Suppressor macrophage treated with lipopolysaccharide for 4 hours (primary cell): ENCODE measurements around the gene RIMKLA.

Experiments
- DNase-seq: peaks from one replicate; pipeline ENCODE4 v3.0.0-alpha.2; 2020

The RIMKLA gene

GRCh38 chr1:42431514-42431913 lies 50.9 kb downstream of the RIMKLA start:
- DNase-seq: no peak

GRCh38 chr1:42432714-42433113 lies 52.1 kb downstream of the RIMKLA start:
- no peak for DNase-seq

GRCh38 chr1:42433369-42433768 lies 52.8 kb downstream of the RIMKLA start:
- no peak for DNase-seq

- DNase-seq: no peak
Observed at GRCh38 chr1:42434340-42434739, 53.7 kb downstream of the RIMKLA start.

GRCh38 chr1:42439940-42440339 lies 59.3 kb downstream of the RIMKLA start:
- no peak for DNase-seq

- DNase-seq: peak; percentile 23
Observed at GRCh38 chr1:42442662-42443061, 62.1 kb downstream of the RIMKLA start.

GRCh38 chr1:42449256-42449655 lies 68.7 kb downstream of the RIMKLA start:
- no peak for DNase-seq

GRCh38 chr1:42450061-42450460 lies 69.5 kb downstream of the RIMKLA start:
- no peak for DNase-seq

GRCh38 chr1:42453386-42453785 lies 72.8 kb downstream of the RIMKLA start:
- no peak for DNase-seq

GRCh38 chr1:42454403-42454802 lies 73.8 kb downstream of the RIMKLA start:
- DNase-seq: no peak

- peak; percentile 95 for DNase-seq
Observed at GRCh38 chr1:42456010-42456753, 75.6 kb downstream of the RIMKLA start, which contains the start of the genes PPCS and ZMYND12. Gene PPCS (plus strand): TSS chr1:42456543. CDS start chr1:42456566, 23 bp downstream. Gene ZMYND12 (minus strand): TSS chr1:42456022. CDS start chr1:42455997, 25 bp downstream.

GRCh38 chr1:42456754-42457089 lies 76.1 kb downstream of the RIMKLA start:
- DNase-seq: peak; percentile 69

GRCh38 chr1:42461196-42461595 lies 80.6 kb downstream of the RIMKLA start:
- no peak for DNase-seq

GRCh38 chr1:42462828-42463763 lies 82.5 kb downstream of the RIMKLA start, which contains the start of gene CCDC30:
Gene CCDC30 (plus strand): TSS chr1:42463286. CDS start chr1:42480552, 17,266 bp downstream.
- DNase-seq: peak; percentile 96

GRCh38 chr1:42463921-42464320 lies 83.3 kb downstream of the RIMKLA start:
- DNase-seq: no peak

GRCh38 chr1:42466030-42466429 lies 85.4 kb downstream of the RIMKLA start:
- DNase-seq: no peak

- DNase-seq: no peak
Observed at GRCh38 chr1:42469727-42470126, 89.1 kb downstream of the RIMKLA start.
